Upper lobe of left lung (tissue), 4 donors: ENCODE data around the gene ELOB.

Experiments used
- POLR2A ChIP-seq, 4 donors: fragments of 450-650 bp; IDR thresholded peaks; one replicate each; pipeline ENCODE4 v1.5.1; 2016 to 2017; ENCODE audit warnings: antibody characterized with exemption in 4 of 4, mild to moderate bottlenecking in 2 of 4
- POLR2AphosphoS5 ChIP-seq, 2 donors: sonication (generic); formaldehyde crosslinking; IDR thresholded peaks; one replicate each; pipeline ENCODE4 v1.5.1; 2017; ENCODE audit warnings: antibody characterized with exemption in 2 of 2
- TF ChIP-seq, protein P1 (sequence below), 6 experiments: fragments of 450-650 bp in 4 of 6; fragments of 200-600 bp in 2 of 6; sonication (generic) in 2 of 6; IDR thresholded peaks; one replicate each; pipeline ENCODE4 v1.5.1; 2016 to 2019; ENCODE audit warnings: antibody characterized with exemption in 6 of 6

DNA sequence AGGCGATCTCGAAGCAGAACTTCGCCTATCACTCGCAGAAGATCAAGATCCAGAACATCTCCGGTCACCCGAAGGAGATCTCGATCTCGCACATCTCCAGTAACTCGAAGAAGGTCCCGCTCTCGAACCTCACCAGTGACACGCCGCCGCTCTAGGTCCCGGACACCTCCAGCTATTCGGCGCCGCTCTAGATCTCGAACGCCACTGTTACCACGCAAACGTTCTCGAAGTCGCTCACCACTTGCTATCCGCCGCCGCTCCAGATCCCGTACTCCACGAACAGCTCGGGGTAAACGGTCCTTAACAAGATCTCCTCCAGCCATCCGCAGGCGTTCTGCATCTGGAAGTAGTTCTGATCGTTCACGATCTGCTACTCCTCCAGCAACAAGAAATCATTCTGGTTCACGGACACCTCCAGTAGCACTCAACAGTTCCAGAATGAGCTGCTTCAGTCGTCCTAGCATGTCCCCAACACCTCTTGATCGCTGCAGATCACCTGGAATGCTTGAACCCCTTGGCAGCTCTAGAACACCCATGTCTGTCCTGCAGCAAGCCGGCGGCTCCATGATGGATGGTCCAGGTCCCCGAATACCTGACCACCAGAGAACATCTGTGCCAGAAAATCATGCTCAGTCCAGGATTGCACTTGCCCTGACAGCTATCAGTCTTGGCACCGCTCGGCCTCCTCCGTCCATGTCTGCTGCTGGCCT, 10.5 kb downstream of the ELOB start:
- TF ChIP-seq, protein P1, sequence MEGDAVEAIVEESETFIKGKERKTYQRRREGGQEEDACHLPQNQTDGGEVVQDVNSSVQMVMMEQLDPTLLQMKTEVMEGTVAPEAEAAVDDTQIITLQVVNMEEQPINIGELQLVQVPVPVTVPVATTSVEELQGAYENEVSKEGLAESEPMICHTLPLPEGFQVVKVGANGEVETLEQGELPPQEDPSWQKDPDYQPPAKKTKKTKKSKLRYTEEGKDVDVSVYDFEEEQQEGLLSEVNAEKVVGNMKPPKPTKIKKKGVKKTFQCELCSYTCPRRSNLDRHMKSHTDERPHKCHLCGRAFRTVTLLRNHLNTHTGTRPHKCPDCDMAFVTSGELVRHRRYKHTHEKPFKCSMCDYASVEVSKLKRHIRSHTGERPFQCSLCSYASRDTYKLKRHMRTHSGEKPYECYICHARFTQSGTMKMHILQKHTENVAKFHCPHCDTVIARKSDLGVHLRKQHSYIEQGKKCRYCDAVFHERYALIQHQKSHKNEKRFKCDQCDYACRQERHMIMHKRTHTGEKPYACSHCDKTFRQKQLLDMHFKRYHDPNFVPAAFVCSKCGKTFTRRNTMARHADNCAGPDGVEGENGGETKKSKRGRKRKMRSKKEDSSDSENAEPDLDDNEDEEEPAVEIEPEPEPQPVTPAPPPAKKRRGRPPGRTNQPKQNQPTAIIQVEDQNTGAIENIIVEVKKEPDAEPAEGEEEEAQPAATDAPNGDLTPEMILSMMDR (IDR thresholded peaks at IDR 0.05), result no peak
- TF ChIP-seq POLR2A (IDR thresholded peaks at IDR 0.05), result no peak
- no peak for TF ChIP-seq POLR2AphosphoS5 (IDR thresholded peaks at IDR 0.05)
